ENCODE data around the gene CIB4.

- no peak for TF ChIP-seq CTCF (IDR thresholded peaks at IDR 0.05)
- TF ChIP-seq EZH2 (IDR thresholded peaks at IDR 0.05; ENCODE audit: borderline replicate concordance, insufficient read depth, low read depth, low read length, poor library complexity, severe bottlenecking): no peak
Measured at GRCh38 chr2:26630235-26630634, 10.9 kb downstream of the CIB4 start.

All from B cell (primary cell).